Spleen (tissue), 7 donors: ENCODE data around the gene FAM83G.

Experiments used
- POLR2A ChIP-seq, 3 donors: fragments of 450-650 bp; IDR thresholded peaks; one replicate each; pipeline ENCODE4 v1.5.1; 2017; ENCODE audit warnings: antibody characterized with exemption in 3 of 3, mild to moderate bottlenecking in 1 of 3
- POLR2AphosphoS5 ChIP-seq, 3 donors: sonication (generic); formaldehyde crosslinking; IDR thresholded peaks; one replicate each; pipeline ENCODE4 v1.5.1; 2017; ENCODE audit warnings: antibody characterized with exemption in 3 of 3
- TF ChIP-seq, protein P1 (sequence below), 11 experiments: fragments of 200-600 bp in 7 of 11; fragments of 450-650 bp in 4 of 11; sonication (generic) in 4 of 11; IDR thresholded peaks in 8 of 11; conservative IDR thresholded peaks in 3 of 11; 1 replicate in 7 of 11; 2 replicates in 4 of 11; pipeline versions ENCODE4 v1.4.0 to v1.8.0; 2016 to 2021; ENCODE audit warnings: antibody characterized with exemption in 11 of 11, inconsistent platforms in 4 of 11, mild to moderate bottlenecking in 1 of 11
- donor health status: DM: no; HTN: no; CAD: no; lungs with moderate emphysema.
- donor health status: DM: no; HTN: no; CAD: no.
- donor health status: DM: no; HTN: no; CAD: no.

DNA sequence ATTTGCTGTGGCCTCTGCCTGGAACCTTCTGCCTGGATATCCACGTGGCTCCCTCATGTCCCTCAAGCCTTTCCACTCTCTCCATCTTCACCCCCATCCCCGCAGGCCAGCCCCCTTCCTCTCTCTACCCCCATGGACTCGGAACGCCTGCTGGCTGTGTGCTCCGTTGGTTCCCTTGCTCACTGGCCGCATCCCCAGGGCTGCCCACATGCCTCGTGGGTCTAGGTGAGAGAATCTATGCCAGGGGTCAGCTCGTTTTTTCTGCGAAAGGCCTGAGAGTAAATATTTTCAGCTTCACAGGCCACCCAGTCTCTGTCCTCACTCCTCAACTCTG is 40.6 kb downstream of the FAM83G start:
- TF ChIP-seq, protein P1, sequence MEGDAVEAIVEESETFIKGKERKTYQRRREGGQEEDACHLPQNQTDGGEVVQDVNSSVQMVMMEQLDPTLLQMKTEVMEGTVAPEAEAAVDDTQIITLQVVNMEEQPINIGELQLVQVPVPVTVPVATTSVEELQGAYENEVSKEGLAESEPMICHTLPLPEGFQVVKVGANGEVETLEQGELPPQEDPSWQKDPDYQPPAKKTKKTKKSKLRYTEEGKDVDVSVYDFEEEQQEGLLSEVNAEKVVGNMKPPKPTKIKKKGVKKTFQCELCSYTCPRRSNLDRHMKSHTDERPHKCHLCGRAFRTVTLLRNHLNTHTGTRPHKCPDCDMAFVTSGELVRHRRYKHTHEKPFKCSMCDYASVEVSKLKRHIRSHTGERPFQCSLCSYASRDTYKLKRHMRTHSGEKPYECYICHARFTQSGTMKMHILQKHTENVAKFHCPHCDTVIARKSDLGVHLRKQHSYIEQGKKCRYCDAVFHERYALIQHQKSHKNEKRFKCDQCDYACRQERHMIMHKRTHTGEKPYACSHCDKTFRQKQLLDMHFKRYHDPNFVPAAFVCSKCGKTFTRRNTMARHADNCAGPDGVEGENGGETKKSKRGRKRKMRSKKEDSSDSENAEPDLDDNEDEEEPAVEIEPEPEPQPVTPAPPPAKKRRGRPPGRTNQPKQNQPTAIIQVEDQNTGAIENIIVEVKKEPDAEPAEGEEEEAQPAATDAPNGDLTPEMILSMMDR (IDR thresholded peaks at IDR 0.05 in 8 of 11, conservative IDR thresholded peaks at IDR 0.05 in 3 of 11), result no peak
- TF ChIP-seq POLR2AphosphoS5 (IDR thresholded peaks at IDR 0.05) (no peak), POLR2A (IDR thresholded peaks at IDR 0.05) (no peak)
